GM20000 (cell line): ENCODE data around the gene MAN2B1.

Experiments used
- DNase-seq: peaks from one replicate; pipeline ENCODE4 v3.0.0; 2012; ENCODE audit warnings: low spot score
- TF ChIP-seq, protein P1 (sequence below): IDR thresholded peaks from 2 replicates; pipeline ENCODE4 v1.5.1; 2012; ENCODE audit warnings: mild to moderate bottlenecking, control low read depth; ENCODE audit errors: extremely low read depth, missing control alignments

The MAN2B1 gene

GRCh38 chr19:12642506-12642905, 24.0 kb downstream of the MAN2B1 start:
- TF ChIP-seq, protein P1, sequence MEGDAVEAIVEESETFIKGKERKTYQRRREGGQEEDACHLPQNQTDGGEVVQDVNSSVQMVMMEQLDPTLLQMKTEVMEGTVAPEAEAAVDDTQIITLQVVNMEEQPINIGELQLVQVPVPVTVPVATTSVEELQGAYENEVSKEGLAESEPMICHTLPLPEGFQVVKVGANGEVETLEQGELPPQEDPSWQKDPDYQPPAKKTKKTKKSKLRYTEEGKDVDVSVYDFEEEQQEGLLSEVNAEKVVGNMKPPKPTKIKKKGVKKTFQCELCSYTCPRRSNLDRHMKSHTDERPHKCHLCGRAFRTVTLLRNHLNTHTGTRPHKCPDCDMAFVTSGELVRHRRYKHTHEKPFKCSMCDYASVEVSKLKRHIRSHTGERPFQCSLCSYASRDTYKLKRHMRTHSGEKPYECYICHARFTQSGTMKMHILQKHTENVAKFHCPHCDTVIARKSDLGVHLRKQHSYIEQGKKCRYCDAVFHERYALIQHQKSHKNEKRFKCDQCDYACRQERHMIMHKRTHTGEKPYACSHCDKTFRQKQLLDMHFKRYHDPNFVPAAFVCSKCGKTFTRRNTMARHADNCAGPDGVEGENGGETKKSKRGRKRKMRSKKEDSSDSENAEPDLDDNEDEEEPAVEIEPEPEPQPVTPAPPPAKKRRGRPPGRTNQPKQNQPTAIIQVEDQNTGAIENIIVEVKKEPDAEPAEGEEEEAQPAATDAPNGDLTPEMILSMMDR = no peak
- no peak for DNase-seq

DNA sequence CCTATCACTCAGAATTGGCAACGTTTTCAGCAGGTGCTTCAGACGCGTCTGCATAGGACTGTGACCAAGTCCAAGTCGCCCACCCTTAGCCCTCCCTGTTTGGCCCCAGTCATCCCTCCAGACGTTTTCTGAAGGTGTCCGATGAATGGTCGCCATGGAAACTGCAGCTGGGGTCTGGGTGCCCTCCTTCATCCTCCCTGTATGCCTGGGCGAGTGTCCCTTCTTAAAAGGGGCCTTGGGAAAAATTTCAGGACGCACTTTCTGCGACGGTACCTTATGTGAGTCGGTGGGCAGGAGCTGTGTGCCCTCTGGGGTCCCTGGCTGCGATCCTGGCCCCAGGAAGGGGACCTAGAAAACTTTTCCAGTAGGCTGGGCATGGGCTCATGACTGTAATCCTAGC, 25.1 kb downstream of the MAN2B1 start:
- TF ChIP-seq, protein P1 = no peak
- no peak for DNase-seq

DNA sequence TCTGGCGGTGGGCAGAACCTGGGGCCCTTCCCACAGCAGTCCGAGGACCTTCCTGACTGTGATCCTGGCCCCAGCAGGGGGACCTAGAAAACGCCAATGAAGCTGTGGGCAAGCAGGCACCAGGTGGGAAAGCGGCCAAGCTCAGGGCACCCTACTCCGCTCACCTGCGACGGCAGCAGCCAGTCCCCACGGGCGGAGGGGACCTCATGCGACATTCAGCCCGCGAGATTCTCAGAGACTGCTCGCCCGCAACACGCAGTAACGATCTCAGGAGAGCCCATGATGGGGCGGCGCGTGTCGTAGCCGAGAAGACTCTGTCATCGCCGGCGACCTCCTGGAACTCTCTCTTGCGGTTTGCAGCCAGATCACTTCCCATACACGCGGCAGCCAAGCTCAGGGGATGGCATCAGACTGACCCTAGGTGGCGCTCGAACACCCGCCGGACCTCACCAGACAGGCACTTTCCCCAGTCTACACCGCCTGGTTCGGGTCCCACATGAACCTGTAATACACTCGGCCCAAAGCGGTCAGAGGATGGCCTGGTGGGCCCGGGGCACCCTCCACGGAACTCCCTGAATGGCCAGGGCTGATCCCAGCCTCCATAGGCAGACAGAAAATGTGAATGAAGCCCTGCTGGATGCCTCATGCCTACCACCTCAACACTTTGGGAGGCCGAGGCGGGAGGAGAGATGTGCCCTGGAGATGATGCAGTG, 26.5 kb downstream of the MAN2B1 start:
- DNase-seq = peak; percentile 87
- TF ChIP-seq, protein P1 = peak; percentile 89

DNA sequence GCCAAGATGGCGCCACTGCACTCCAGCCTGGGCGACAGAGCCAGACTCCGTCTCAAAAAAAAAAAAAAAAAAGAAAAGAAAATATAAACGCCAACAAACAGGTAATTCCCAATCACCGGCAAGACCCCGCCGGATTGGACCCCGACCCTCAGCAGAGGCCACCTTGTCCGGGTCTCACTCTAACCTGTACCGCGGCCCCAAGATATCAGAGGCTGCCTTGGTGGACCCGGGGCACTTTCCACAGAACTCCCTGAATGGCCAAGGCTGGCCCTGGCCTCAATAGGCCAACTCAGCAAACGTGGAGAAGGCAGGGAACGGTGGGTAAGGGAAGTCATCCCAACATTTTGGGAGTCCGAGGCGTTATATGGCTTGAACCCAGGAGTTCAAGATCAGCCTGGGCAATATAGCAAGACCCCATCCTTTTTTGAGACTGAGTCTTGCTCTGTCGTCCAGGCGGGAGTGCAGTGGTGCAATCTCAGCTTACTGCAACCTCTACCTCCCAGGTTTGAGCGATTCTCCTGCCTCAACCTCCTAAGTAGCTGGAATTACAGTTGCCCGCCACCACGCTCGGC, 27.8 kb downstream of the MAN2B1 start:
- no peak for DNase-seq
- TF ChIP-seq, protein P1 = no peak

DNA sequence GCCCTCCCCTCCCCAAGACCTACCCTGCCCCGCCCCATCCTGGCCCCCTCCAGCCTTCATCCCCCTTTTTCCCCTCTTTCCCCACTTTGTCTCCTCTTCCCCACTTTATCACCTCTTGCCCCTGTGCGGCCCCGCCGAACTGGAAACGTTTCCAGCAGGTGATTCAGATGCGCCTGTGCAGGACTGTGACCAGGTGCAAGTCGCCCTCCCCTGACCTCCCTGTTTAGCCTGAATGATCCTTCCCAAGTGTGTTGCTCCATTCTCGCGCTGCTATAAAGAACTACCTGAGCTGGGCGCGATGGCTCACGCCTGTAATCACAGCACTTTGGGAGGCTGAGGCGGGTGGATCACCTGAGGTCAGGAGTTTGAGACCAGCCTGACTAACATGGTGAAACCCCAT, 29.9 kb downstream of the MAN2B1 start:
- TF ChIP-seq, protein P1 = no peak

DNA sequence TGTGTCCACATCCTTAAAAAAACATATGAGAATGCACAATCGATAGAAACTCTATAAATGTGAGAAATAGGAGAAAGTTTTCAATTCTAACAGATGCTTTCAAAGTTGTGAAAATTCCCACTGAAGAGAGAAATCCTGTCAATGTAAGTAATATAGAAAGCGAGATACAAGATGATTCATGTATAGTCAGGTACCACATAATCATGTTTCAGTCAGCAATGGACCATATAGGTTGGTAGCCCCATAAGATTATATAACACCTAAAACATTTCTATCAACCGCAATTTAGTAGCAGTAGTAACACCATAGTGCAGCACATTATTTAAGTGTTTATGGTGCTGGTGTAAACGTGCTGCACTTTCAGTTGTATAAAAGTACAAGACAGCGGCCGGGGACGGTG, 37.3 kb downstream of the MAN2B1 start:
- TF ChIP-seq, protein P1 = no peak
- DNase-seq = no peak

More for the DNA sequence above, 29.9 kb downstream of the MAN2B1 start:
- no peak for DNase-seq

- TF ChIP-seq, protein P1 = no peak
- DNase-seq = no peak
These were observed 38.2 kb downstream of the MAN2B1 start for GRCh38 chr19:12628040-12629022.
